ENCODE data around the gene GNG13.

- TF ChIP-seq, protein P1, sequence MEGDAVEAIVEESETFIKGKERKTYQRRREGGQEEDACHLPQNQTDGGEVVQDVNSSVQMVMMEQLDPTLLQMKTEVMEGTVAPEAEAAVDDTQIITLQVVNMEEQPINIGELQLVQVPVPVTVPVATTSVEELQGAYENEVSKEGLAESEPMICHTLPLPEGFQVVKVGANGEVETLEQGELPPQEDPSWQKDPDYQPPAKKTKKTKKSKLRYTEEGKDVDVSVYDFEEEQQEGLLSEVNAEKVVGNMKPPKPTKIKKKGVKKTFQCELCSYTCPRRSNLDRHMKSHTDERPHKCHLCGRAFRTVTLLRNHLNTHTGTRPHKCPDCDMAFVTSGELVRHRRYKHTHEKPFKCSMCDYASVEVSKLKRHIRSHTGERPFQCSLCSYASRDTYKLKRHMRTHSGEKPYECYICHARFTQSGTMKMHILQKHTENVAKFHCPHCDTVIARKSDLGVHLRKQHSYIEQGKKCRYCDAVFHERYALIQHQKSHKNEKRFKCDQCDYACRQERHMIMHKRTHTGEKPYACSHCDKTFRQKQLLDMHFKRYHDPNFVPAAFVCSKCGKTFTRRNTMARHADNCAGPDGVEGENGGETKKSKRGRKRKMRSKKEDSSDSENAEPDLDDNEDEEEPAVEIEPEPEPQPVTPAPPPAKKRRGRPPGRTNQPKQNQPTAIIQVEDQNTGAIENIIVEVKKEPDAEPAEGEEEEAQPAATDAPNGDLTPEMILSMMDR (IDR thresholded peaks at IDR 0.05): no peak
- no peak for TF ChIP-seq POLR2A (IDR thresholded peaks at IDR 0.05)
These were observed 25.2 kb downstream of the GNG13 start for GRCh38 chr16:775236-775796.

Measured in heart left ventricle (tissue), 13 donors.